Loucy (cell line): ENCODE results near the gene FARSB.
A peak's percentile ranks its signal among the peaks of the same experiment; 100 is the strongest.

Source experiments
- H2AFZ ChIP-seq: fragments of 200-600 bp; sonication (generic); 2 replicates; pipeline ENCODE4 v1.6.0; 2016; ENCODE audit warnings: antibody characterized with exemption, mild to moderate bottlenecking, low read length, moderate library complexity
- H3F3A ChIP-seq: fragments of 200-600 bp; 2 replicates; pipeline ENCODE4 v1.6.0; 2016; ENCODE audit warnings: antibody characterized with exemption, low read depth, mild to moderate bottlenecking
- H3K27me3 ChIP-seq: fragments of 200-600 bp; sonication (generic); 2 replicates; pipeline ENCODE4 v1.6.1; 2014; ENCODE audit warnings: low read length, mild to moderate bottlenecking; ENCODE audit not compliant: insufficient read depth, poor library complexity, severe bottlenecking
- H3K36me3 ChIP-seq: fragments of 200-600 bp; sonication (generic); 2 replicates; pipeline ENCODE4 v1.6.1; 2016; ENCODE audit warnings: low read length; ENCODE audit not compliant: insufficient read depth
- H3K4me1 ChIP-seq: fragments of 200-600 bp; sonication (generic); 2 replicates; pipeline ENCODE4 v1.5.1; 2014; ENCODE audit warnings: low read length, mild to moderate bottlenecking; ENCODE audit not compliant: insufficient read depth, poor library complexity, severe bottlenecking
- H3K4me2 ChIP-seq: fragments of 200-600 bp; sonication (generic); 2 replicates; pipeline ENCODE4 v1.6.0; 2014; ENCODE audit warnings: antibody characterized with exemption, low read length, low read depth, mild to moderate bottlenecking; ENCODE audit not compliant: poor library complexity, severe bottlenecking
- H3K4me3 ChIP-seq: fragments of 200-600 bp; sonication (generic); 2 replicates; pipeline ENCODE4 v1.5.1; 2014; ENCODE audit warnings: low read length, mild to moderate bottlenecking, mixed read lengths; ENCODE audit not compliant: poor library complexity, severe bottlenecking
- H3K79me2 ChIP-seq: fragments of 200-600 bp; sonication (generic); 2 replicates; pipeline ENCODE4 v1.6.1; 2014; ENCODE audit warnings: low read length; ENCODE audit not compliant: insufficient read depth
- H3K9ac ChIP-seq: fragments of 200-600 bp; sonication (generic); 2 replicates; pipeline ENCODE4 v1.6.0; 2014; ENCODE audit warnings: mild to moderate bottlenecking, low read depth, low read length, moderate library complexity; ENCODE audit not compliant: poor library complexity, severe bottlenecking
- H3K9me2 ChIP-seq: fragments of 200-600 bp; sonication (generic); replicated peaks from 2 replicates; pipeline ENCODE4 v1.6.1; 2016; ENCODE audit warnings: low read depth, low read length, mixed read lengths
- H3K9me3 ChIP-seq: fragments of 200-600 bp; sonication (generic); 2 replicates; pipeline ENCODE4 v1.6.1; 2014; ENCODE audit warnings: mild to moderate bottlenecking, antibody characterized with exemption, low read length, low read depth; ENCODE audit not compliant: insufficient read depth
- H4K20me1 ChIP-seq: fragments of 200-600 bp; sonication (generic); 2 replicates; pipeline ENCODE4 v1.6.0; 2014; ENCODE audit warnings: antibody characterized with exemption, low read length, mild to moderate bottlenecking; ENCODE audit not compliant: insufficient read depth, poor library complexity, severe bottlenecking
- EZH2phosphoT487 ChIP-seq: fragments of 200-600 bp; IDR thresholded peaks from 2 replicates; pipeline ENCODE4 v1.6.1; 2018; ENCODE audit warnings: antibody characterized with exemption, mild to moderate bottlenecking, moderate library complexity, borderline replicate concordance
- TF ChIP-seq, protein P1 (sequence below): fragments of 200-600 bp; sonication (generic); conservative IDR thresholded peaks from 2 replicates; pipeline ENCODE4 v1.5.1; 2014; ENCODE audit warnings: mild to moderate bottlenecking, antibody characterized with exemption, low read length

The FARSB gene

DNA sequence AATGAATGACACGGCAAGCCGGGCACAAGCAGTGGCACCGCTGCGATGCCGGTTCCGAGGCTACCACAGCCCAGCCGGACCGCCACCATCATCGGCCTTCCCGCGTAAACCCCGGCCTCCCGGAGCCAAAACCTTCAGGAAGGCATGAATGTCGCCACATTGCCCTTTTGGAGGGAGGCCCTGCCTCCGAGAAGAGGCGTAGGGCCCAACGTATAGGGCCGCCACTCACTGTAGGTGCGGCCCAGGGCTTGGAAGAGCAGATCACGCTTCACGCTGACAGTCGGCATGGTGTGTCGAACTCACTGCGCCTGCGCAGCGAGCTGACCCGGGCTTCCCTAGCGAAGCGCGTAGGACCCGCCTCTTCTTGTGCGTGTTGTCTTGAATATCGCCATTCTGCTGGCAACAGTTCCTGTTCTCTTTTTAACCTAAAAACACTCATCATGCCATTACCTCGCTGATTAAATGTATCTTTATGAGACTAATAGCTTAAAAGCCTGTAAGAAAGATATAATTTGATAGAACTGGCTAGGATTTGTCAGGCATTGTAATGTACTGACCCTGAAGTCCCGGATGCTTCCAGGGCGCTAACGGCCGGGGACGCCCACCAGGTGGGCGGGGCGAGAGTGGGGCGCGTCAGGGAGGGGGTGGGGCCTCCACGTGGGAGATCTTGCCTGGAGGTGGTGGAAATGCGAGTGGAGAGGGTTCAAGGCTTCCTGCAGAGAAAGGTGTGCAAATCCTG lies at the start of gene FARSB:
Gene FARSB (minus strand): TSS at position 306 of the 739 bp plus-strand sequence. CDS start 19 bp downstream, at position 287.
- H2AFZ ChIP-seq = peak within 1 kb of the TSS; percentile 96
- H3K79me2 ChIP-seq = peaks cover 52% of the 10 kb centered on the region

DNA sequence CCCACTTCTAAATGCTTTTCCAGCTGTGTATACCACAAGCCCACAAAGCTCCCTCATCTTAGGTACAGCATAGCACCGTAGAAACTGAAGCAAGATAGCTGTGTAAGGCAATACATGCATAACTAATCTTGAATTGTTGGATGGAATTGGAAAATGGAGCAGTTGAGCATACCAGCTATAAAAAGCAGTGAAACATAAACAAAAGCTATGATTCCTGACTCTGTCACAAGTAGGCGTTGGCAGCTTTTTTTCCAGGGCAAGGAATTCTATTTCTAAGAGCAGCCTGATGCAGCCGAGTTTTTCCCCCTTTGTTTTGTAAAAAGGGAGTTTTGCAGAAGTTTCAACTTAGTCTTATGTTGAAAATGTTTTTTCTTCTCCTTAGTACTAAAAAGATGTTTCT lies 48.0 kb upstream of the FARSB start:
- Histone ChIP-seq H3K4me1 (peaks cover 18% of the 10 kb centered on the region), H3K36me3 (no peaks in the 10 kb centered on the region), H3K4me3 (no peak overlapping the region), H3K27me3 (no peaks in the 10 kb centered on the region), H3K9me2 (no peaks in the 10 kb centered on the region), H3K79me2 (no peaks in the 10 kb centered on the region), H2AFZ (no peak overlapping the region), H3F3A (no peaks in the 10 kb centered on the region), H4K20me1 (no peaks in the 10 kb centered on the region), H3K9ac (no peak overlapping the region), H3K4me2 (no peak overlapping the region), H3K9me3 (no peaks in the 10 kb centered on the region)
- TF ChIP-seq, protein P1, sequence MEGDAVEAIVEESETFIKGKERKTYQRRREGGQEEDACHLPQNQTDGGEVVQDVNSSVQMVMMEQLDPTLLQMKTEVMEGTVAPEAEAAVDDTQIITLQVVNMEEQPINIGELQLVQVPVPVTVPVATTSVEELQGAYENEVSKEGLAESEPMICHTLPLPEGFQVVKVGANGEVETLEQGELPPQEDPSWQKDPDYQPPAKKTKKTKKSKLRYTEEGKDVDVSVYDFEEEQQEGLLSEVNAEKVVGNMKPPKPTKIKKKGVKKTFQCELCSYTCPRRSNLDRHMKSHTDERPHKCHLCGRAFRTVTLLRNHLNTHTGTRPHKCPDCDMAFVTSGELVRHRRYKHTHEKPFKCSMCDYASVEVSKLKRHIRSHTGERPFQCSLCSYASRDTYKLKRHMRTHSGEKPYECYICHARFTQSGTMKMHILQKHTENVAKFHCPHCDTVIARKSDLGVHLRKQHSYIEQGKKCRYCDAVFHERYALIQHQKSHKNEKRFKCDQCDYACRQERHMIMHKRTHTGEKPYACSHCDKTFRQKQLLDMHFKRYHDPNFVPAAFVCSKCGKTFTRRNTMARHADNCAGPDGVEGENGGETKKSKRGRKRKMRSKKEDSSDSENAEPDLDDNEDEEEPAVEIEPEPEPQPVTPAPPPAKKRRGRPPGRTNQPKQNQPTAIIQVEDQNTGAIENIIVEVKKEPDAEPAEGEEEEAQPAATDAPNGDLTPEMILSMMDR = no peak
- no peak for TF ChIP-seq EZH2phosphoT487

More for the DNA sequence above, at the start of gene FARSB:
- no peaks in the 10 kb centered on the region for H3K9me2 ChIP-seq
- H3K9me3 ChIP-seq = no peaks in the 10 kb centered on the region
- peak within 1 kb of the TSS; percentile 98 for H3K4me2 ChIP-seq
- H3K36me3 ChIP-seq = no peaks in the 10 kb centered on the region
- H3K9ac ChIP-seq = peak within 1 kb of the TSS; percentile 91
- peaks cover 8% of the 10 kb centered on the region for H4K20me1 ChIP-seq
- H3F3A ChIP-seq = 0 out of 2 replicates have a peak, but pooled peaks cover 4% of the 10 kb centered on the region
- peak within 1 kb of the TSS; percentile 93 for H3K4me3 ChIP-seq
- TF ChIP-seq, protein P1 = no peak
- no peak for TF ChIP-seq EZH2phosphoT487
- peaks cover 46% of the 10 kb centered on the region for H3K4me1 ChIP-seq
- no peaks in the 10 kb centered on the region for H3K27me3 ChIP-seq

DNA sequence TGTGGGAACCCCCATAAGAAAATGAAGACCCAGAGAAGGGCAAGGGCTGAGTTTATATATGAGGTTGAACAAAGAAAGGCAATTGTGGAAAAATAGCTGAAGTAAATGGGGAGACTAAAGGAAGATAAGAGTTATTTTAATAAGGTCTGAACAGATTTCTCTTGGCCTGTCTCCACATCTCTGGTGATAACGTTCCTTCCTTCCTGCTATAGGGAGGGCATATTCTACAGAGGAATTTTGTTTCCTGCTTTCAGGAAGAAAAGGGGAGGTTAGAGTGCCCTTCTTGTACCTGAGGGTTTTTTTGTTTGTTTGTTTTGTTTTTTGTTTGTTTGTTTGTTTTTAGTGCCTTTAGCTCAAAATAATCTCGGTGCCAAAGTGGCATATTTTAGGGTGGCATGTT lies 47.2 kb upstream of the FARSB start:
- no peaks in the 10 kb centered on the region for H3K79me2 ChIP-seq
- no peaks in the 10 kb centered on the region for H3K9me2 ChIP-seq
- no peak overlapping the region for H3K4me3 ChIP-seq
- no peaks in the 10 kb centered on the region for H4K20me1 ChIP-seq
- no peaks in the 10 kb centered on the region for H3F3A ChIP-seq
- TF ChIP-seq, protein P1 = no peak
- no peak for TF ChIP-seq EZH2phosphoT487
- H3K9me3 ChIP-seq = no peaks in the 10 kb centered on the region
- H3K4me1 ChIP-seq = peaks cover 18% of the 10 kb centered on the region
- H3K9ac ChIP-seq = no peak overlapping the region
- H2AFZ ChIP-seq = no peak overlapping the region
- H3K36me3 ChIP-seq = no peaks in the 10 kb centered on the region
- no peaks in the 10 kb centered on the region for H3K27me3 ChIP-seq
- no peak overlapping the region for H3K4me2 ChIP-seq
